Cardiac fibroblast (primary cell): Measurements from ENCODE around the gene IL2RA.

Experiments used
- DNase-seq, 2 donors: peaks; one replicate each; pipeline versions ENCODE4 v3.0.0 to v3.0.0-alpha.2; 2010; ENCODE audit warnings: low read depth in 2 of 2
- H3K4me3 ChIP-seq, 2 donors: replicated peaks in 1 of 2; 1 replicate in 1 of 2; 2 replicates in 1 of 2; pipeline ENCODE4 v1.5.1; 2011; ENCODE audit warnings: low read depth in 2 of 2, low read length in 2 of 2, mild to moderate bottlenecking in 2 of 2, moderate library complexity in 1 of 2
- TF ChIP-seq, protein P1 (sequence below): IDR thresholded peaks from one replicate; pipeline ENCODE4 v1.5.1; 2011; ENCODE audit warnings: low read depth, mild to moderate bottlenecking, low read length, inconsistent platforms

IL2RA gene

DNA sequence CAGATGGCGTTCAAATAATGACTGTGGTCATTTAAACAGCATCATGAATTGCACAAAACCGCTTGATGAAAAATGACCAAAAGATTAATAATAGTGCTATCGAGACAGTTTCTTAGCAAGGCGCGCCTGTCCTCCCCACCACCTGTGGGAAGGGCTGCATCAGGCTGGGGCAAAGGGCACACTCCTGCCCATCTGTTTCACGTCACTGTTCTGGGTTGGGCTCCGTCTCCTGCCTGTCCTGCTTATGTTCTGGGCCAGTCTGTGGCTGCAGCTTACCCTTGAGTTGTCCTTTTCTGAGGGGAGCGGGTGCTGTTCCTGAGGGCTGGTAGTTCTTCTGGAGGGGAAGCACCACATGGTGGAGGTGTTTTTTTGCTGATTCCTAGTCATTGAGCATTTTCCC, 40.0 kb upstream of the IL2RA start:
- TF ChIP-seq, protein P1, sequence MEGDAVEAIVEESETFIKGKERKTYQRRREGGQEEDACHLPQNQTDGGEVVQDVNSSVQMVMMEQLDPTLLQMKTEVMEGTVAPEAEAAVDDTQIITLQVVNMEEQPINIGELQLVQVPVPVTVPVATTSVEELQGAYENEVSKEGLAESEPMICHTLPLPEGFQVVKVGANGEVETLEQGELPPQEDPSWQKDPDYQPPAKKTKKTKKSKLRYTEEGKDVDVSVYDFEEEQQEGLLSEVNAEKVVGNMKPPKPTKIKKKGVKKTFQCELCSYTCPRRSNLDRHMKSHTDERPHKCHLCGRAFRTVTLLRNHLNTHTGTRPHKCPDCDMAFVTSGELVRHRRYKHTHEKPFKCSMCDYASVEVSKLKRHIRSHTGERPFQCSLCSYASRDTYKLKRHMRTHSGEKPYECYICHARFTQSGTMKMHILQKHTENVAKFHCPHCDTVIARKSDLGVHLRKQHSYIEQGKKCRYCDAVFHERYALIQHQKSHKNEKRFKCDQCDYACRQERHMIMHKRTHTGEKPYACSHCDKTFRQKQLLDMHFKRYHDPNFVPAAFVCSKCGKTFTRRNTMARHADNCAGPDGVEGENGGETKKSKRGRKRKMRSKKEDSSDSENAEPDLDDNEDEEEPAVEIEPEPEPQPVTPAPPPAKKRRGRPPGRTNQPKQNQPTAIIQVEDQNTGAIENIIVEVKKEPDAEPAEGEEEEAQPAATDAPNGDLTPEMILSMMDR, result no peak
- no peak overlapping the region for H3K4me3 ChIP-seq
- no peak for DNase-seq

DNA sequence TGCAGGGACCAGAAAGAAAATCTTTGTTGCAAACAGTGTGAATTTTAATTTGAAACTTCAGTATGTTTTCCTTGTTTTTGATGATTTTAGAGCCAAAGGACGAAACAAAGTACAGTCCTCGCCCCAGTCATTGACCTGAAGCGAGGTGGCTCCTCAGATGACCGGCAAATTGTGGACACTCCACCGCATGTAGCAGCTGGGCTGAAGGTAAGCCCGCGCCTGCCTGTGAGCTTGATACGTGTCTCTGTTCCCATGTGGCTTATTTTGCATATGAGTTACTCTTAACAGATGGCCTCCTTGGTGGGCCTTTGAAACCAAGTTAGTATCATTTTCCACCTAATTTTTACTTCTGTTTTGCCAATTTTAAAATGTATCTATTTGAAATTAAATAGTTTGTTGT, 39.0 kb upstream of the IL2RA start:
- no peak for DNase-seq
- H3K4me3 ChIP-seq, result no peak overlapping the region
- TF ChIP-seq, protein P1, result no peak

DNA sequence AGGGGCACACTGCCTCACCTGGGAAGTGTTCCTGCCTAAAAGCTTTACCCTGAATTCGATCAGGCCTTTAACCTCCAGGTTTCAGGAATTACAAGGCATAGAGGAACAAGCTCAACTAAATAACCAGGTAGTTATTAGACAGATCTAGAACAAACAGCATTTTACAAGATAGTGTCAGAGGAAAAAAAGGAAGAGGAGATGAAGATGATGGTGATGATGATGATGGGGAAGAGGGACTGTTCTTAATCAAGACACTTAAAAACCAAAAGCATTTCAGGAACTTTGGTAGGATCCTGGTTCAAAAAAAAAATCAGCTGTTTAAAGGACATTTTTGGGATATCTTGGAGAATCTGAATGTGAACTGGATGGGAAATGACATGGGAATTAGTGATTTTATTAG, 38.2 kb upstream of the IL2RA start:
- H3K4me3 ChIP-seq, result no peak overlapping the region
- no peak for DNase-seq
- TF ChIP-seq, protein P1, result no peak

DNA sequence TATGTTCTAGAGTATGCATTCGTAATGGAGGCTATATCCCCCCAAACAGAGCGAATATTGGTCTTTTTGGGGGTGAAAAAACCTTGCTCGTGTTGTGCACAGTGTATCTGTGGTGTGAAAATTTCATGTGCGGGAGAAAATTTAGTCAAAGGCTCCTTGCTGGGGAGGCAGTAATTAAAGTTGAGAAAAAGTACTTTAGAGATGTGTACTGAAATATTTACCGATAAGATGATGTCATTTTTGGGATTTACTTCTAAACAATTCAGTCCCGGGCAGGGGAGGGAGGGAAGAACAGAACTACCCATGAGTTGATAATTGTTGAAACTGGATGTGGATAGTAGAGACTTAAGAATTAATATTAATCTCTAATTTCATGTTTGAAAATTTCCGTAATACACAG, 36.0 kb upstream of the IL2RA start:
- no peak overlapping the region for H3K4me3 ChIP-seq
- DNase-seq, result no peak
- TF ChIP-seq, protein P1, result no peak

DNA sequence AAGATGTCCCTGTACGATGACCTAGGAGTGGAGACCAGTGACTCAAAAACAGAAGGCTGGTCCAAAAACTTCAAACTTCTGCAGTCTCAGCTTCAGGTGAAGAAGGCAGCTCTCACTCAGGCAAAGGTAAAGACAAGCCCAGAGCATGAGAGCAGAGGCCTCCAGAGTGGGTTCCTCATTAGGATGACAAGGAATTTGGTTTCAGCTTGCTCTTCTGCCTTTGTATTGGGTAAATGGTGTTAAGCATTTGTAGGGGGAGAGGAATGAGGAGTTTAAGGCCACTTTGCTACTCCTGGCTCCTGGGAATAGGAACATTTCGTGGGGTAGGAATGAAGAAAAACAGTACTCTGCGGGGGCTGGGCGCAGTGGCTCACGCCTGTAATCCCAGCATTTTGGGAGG, 34.9 kb upstream of the IL2RA start:
- no peak for DNase-seq
- no peak overlapping the region for H3K4me3 ChIP-seq
- TF ChIP-seq, protein P1, result no peak

DNA sequence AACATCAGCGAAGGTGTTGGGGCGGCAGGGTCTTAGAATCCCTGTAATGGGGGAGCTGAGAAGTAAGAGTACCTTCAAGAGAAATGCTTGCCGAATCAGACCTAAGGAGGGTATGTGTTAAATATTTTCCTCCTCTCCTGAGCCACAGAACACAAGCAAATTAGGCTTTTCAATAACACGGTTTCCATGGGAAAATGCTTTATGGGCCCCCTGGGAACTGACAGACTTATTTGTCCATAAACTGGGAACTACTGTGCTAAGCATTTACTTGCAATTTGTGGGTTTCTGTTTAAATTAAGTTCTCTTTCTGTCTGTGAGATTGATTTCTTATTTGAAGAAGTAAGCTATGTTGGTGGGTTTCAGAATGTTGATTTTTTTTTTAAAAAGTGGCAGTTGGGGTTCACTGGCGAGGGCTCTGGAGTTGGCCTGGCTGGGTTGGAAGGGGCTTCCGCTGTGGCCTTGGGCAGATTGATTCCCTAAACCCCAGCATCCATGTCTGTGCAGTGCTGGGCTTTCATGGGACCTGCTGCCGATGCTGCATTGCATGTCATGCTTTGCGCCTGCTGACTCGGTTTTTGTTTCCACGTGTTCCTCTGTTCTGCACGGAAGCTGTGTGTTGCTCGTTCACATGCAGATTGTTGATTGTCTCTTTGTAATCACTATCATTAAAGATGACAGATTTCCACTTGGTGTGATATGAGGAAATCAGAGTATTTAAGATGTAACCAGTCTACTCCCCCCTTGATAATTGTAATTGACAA, 33.8 kb upstream of the IL2RA start:
- no peak overlapping the region for H3K4me3 ChIP-seq
- TF ChIP-seq, protein P1, result no peak
- DNase-seq, result no peak

DNA sequence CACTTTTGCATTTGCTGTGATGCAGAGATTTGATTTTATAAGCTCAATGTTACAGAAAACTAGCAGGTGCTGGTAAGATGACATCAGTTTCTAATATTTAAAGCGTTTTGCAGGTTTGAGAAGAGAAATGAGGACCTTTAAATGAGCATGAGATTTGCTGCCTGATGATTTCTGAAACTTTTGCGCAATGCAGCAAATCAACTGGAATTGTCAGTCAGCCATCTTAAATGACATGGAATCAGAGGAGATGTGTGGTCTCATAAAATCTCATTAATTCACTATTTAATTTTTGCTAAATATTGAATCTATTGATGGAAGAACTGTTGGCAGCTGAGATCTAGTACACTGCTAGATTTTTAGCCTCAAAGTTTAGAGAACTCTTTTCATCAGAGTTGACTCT, 30.6 kb upstream of the IL2RA start:
- no peak overlapping the region for H3K4me3 ChIP-seq

More for the DNA sequence above, 30.6 kb upstream of the IL2RA start:
- TF ChIP-seq, protein P1, result no peak
- DNase-seq, result no peak
